Endothelial cell of umbilical vein (primary cell): Measurements from ENCODE around the gene LPAR4. TPM values are rescaled to one million over a fixed set of nuclear protein-coding genes. Genes with fewer than 3 reads are reported as not detected.

Experiments
- BruUV-seq: library from RNA; stranded (reverse); fragments of 400-500 nt; replicated peaks from 2 replicates; lab custom pipeline; 2021; lab: Mats Ljungman, UMichigan
- CTCF ChIA-PET: fragments of 300-600, 350-600 bp; sonication (Branson Sonifier 250); formaldehyde crosslinking; loops from one replicate; lab custom pipeline; 2021; ENCODE audit warnings: antibody characterized with exemption, inconsistent platforms; lab: Charles Lee
- POLR2A ChIA-PET: fragments of 300-600, 350-600 bp; sonication (Branson Sonifier 250); formaldehyde crosslinking; loops from one replicate; lab custom pipeline; 2021; ENCODE audit warnings: antibody characterized with exemption, inconsistent platforms; lab: Charles Lee
- DNase-seq: peaks from one replicate; pipeline ENCODE4 v3.0.0-alpha.2; 2011; ENCODE audit warnings: low read depth, low spot score
- FAIRE-seq: peaks from 2 replicates; lab custom pipeline; 2011; peaks lifted over from hg19 to GRCh38; lab: Jason Lieb, UNC
- H2AFZ ChIP-seq: 2 replicates; pipeline ENCODE4 v1.6.0; 2012; ENCODE audit warnings: low read depth, low read length, control low read depth, inconsistent platforms
- H3K27ac ChIP-seq: 2 replicates; pipeline ENCODE4 v1.5.1; 2011; ENCODE audit warnings: low read depth, mild to moderate bottlenecking, control low read depth, low read length, moderate library complexity; ENCODE audit not compliant: insufficient read depth
- H3K27me3 ChIP-seq, 2 experiments: 2 replicates each; pipeline versions ENCODE4 v1.6.0 to v1.6.1; 2011; ENCODE audit warnings: low read length in 2 of 2, mixed read lengths in 1 of 2; ENCODE audit not compliant: control insufficient read depth in 2 of 2, insufficient read depth in 2 of 2
- H3K36me3 ChIP-seq, 2 experiments: 2 replicates in 1 of 2; 3 replicates in 1 of 2; pipeline ENCODE4 v1.5.1; 2011; ENCODE audit warnings: low read length in 2 of 2, mild to moderate bottlenecking in 1 of 2, moderate library complexity in 1 of 2; ENCODE audit not compliant: control insufficient read depth in 2 of 2, insufficient read depth in 2 of 2; ENCODE audit errors: extremely low read depth in 1 of 2
- H3K4me1 ChIP-seq: 3 replicates; pipeline ENCODE4 v1.5.1; 2011; ENCODE audit warnings: mild to moderate bottlenecking, low read length; ENCODE audit not compliant: control insufficient read depth, insufficient read depth; ENCODE audit errors: extremely low read depth
- H3K4me2 ChIP-seq: 2 replicates; pipeline ENCODE4 v1.6.1; 2011; ENCODE audit warnings: low read length, control low read depth, mixed read lengths; ENCODE audit not compliant: insufficient read depth
- H3K4me3 ChIP-seq, 3 experiments: fragments of 200-600 bp in 1 of 3; sonication (generic), shearing (Covaris generic) in 1 of 3; replicated peaks in 1 of 3; 2 replicates each; pipeline ENCODE4 v1.5.1; 2011 to 2016; ENCODE audit warnings: control low read depth in 3 of 3, low read length in 3 of 3, mild to moderate bottlenecking in 2 of 3, inconsistent platforms in 1 of 3, low read depth in 1 of 3, moderate library complexity in 1 of 3; ENCODE audit not compliant: insufficient read depth in 1 of 3
- H3K79me2 ChIP-seq: 2 replicates; pipeline ENCODE4 v1.6.0; 2012; ENCODE audit warnings: low read length, inconsistent platforms; ENCODE audit not compliant: control insufficient read depth, insufficient read depth
- H3K9ac ChIP-seq: replicated peaks from 2 replicates; pipeline ENCODE3; 2011; ENCODE audit warnings: low read length, control low read depth; ENCODE audit not compliant: insufficient read depth; ENCODE audit errors: extremely low read depth
- H3K9me1 ChIP-seq: replicated peaks from 3 replicates; pipeline ENCODE4 v1.6.0; 2011; ENCODE audit warnings: mild to moderate bottlenecking, low read length; ENCODE audit not compliant: control insufficient read depth, insufficient read depth; ENCODE audit errors: extremely low read depth
- H3K9me3 ChIP-seq: replicated peaks from 2 replicates; pipeline ENCODE4 v1.5.1; 2012; ENCODE audit warnings: low read length, inconsistent platforms; ENCODE audit not compliant: control insufficient read depth, insufficient read depth
- H4K20me1 ChIP-seq: replicated peaks from 2 replicates; pipeline ENCODE3; 2011; ENCODE audit warnings: mild to moderate bottlenecking, low read length; ENCODE audit not compliant: control insufficient read depth, insufficient read depth; ENCODE audit errors: extremely low read depth
- EZH2 ChIP-seq: IDR thresholded peaks from 2 replicates; pipeline ENCODE4 v1.6.1; 2012; ENCODE audit warnings: borderline replicate concordance, low read depth, mild to moderate bottlenecking, moderate library complexity, low read length, inconsistent platforms; ENCODE audit not compliant: severe bottlenecking
- FOS ChIP-seq: IDR thresholded peaks from 2 replicates; pipeline ENCODE4 v1.6.1; 2011; ENCODE audit warnings: mild to moderate bottlenecking, low read length, moderate library complexity, borderline replicate concordance; ENCODE audit not compliant: insufficient read depth
- GATA2 ChIP-seq: IDR thresholded peaks from 2 replicates; pipeline ENCODE4 v1.7.0; 2011; ENCODE audit warnings: low read depth, mild to moderate bottlenecking, moderate library complexity, mixed read lengths, low read length; ENCODE audit not compliant: insufficient read length, insufficient read depth
- JUN ChIP-seq: IDR thresholded peaks from 2 replicates; pipeline ENCODE4 v1.6.1; 2011; ENCODE audit warnings: borderline replicate concordance, low read depth; ENCODE audit not compliant: insufficient read length, insufficient read depth
- MYC ChIP-seq: IDR thresholded peaks from one replicate; pipeline ENCODE4 v1.6.1; 2011; ENCODE audit warnings: mild to moderate bottlenecking, low read depth, low read length
- POLR2A ChIP-seq: IDR thresholded peaks from 2 replicates; pipeline ENCODE4 v1.6.1; 2012; ENCODE audit warnings: low read depth, mild to moderate bottlenecking, control low read depth, low read length
- POLR2AphosphoS5 ChIP-seq: IDR thresholded peaks from 2 replicates; pipeline ENCODE4 v1.6.1; 2012; ENCODE audit warnings: low read depth, mild to moderate bottlenecking, control low read depth, low read length, moderate library complexity; ENCODE audit not compliant: insufficient read depth
- dilution Hi-C: fragments of 300-500 bp; cut with MboI; formaldehyde crosslinking; loops from one replicate; pipeline ENCODE4 v1.15.0; 2019; ENCODE audit warnings: low sequenced_read_pairs; ENCODE audit not compliant: extremely low pct_ligation_motif_present
- intact Hi-C: fragments of 100-400 bp; cut with micrococcal nuclease; formaldehyde crosslinking; loops from one replicate; pipeline ENCODE4 v1.10.0; 2022
- polyA plus RNA-seq, 4 experiments: library from polyadenylated mRNA; depleted of rRNA in 3 of 4; stranded (reverse) in 3 of 4; unstranded in 1 of 4; fragments of >200 nt; gene quantifications; 2 replicates each; pipeline versions ENCODE4 v1.2.1 to v1.2.3, GENCODE V29; 2011 to 2012; ENCODE audit warnings: missing spikeins in 1 of 4
- total RNA-seq: library from RNA; stranded (reverse); gene quantifications from 2 replicates; pipeline ENCODE4 v1.2.3, GENCODE V29; 2021
- TF ChIP-seq, protein P1 (sequence below): IDR thresholded peaks from 2 replicates; pipeline ENCODE4 v1.6.1; 2011; ENCODE audit not compliant: insufficient read depth, insufficient read length
- TF ChIP-seq, protein P2 (sequence below), 2 donors: IDR thresholded peaks; 1 replicate in 1 of 2; 2 replicates in 1 of 2; pipeline ENCODE4 v1.5.1; 2011; ENCODE audit warnings: low read length in 2 of 2, mild to moderate bottlenecking in 2 of 2, moderate library complexity in 2 of 2, control low read depth in 1 of 2, inconsistent platforms in 1 of 2, low read depth in 1 of 2; ENCODE audit not compliant: insufficient read depth in 1 of 2; ENCODE audit errors: extremely low read depth in 1 of 2

Gene LPAR4
- total and polyA plus RNA-seq, 2 donors (not counting 3 experiments of a cell fraction or from before 2014, with no cell fraction given) = 0.07 to 0.49 TPM

DNA sequence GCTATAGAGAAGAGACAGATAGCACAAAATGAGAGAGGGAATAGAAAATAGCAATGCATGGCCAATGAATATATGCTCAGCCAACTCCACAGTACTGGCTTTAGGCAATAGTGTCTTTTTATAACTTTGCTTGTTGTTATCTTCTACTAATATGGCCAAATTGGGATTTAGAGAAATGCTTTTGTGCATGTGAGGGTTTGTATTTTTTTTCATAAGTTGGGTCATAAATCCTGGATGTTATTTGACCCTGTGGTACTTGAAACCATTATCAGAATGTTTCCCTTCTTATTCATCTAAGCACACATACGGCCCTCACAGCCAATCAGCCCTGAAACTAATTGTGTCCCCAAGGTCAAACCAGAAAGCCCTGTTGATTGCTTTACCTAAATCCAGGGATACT, 35.2 kb upstream of the LPAR4 start:
- Histone ChIP-seq H3K4me2 (no peak overlapping the region), H3K9me3 (no peaks in the 10 kb centered on the region), H4K20me1 (no peaks in the 10 kb centered on the region), H3K36me3 (no peaks in the 10 kb centered on the region), H3K79me2 (no peaks in the 10 kb centered on the region), H3K27ac (no peak overlapping the region), H3K4me3 (no peak overlapping the region), H3K9me1 (no peaks in the 10 kb centered on the region), H3K4me1 (no peaks in the 10 kb centered on the region), H3K27me3 (no peaks in the 10 kb centered on the region), H3K9ac (no peak overlapping the region), H2AFZ (no peak overlapping the region)
- no peak for DNase-seq
- no TSS peak for BruUV-seq
- POLR2A ChIA-PET = no interaction called here
- TF ChIP-seq MYC (no peak), EZH2 (no peak), FOS (no peak), GATA2 (no peak), JUN (no peak), POLR2AphosphoS5 (no peak), POLR2A (no peak)
- TF ChIP-seq, protein P1, sequence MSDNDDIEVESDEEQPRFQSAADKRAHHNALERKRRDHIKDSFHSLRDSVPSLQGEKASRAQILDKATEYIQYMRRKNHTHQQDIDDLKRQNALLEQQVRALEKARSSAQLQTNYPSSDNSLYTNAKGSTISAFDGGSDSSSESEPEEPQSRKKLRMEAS = no peak
- TF ChIP-seq, protein P2, sequence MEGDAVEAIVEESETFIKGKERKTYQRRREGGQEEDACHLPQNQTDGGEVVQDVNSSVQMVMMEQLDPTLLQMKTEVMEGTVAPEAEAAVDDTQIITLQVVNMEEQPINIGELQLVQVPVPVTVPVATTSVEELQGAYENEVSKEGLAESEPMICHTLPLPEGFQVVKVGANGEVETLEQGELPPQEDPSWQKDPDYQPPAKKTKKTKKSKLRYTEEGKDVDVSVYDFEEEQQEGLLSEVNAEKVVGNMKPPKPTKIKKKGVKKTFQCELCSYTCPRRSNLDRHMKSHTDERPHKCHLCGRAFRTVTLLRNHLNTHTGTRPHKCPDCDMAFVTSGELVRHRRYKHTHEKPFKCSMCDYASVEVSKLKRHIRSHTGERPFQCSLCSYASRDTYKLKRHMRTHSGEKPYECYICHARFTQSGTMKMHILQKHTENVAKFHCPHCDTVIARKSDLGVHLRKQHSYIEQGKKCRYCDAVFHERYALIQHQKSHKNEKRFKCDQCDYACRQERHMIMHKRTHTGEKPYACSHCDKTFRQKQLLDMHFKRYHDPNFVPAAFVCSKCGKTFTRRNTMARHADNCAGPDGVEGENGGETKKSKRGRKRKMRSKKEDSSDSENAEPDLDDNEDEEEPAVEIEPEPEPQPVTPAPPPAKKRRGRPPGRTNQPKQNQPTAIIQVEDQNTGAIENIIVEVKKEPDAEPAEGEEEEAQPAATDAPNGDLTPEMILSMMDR (IDR thresholded peaks at IDR 0.05; ENCODE audit: extremely low read depth in 1 of 2, insufficient read depth in 1 of 2, low read depth in 1 of 2, low read length in 2 of 2) = no peak
- dilution Hi-C loops = no loop called here
- CTCF ChIA-PET = no interaction called here
- FAIRE-seq = no peak
- intact Hi-C loops = no loop called here
